Measurements from ENCODE around the gene KLRF2.
"Not testable (repeated sequence)": the region's sequence is repeated elsewhere in the genome, so short reads cannot be mapped to it uniquely, and the experiment has no call there.

KLRF2 gene

DNA sequence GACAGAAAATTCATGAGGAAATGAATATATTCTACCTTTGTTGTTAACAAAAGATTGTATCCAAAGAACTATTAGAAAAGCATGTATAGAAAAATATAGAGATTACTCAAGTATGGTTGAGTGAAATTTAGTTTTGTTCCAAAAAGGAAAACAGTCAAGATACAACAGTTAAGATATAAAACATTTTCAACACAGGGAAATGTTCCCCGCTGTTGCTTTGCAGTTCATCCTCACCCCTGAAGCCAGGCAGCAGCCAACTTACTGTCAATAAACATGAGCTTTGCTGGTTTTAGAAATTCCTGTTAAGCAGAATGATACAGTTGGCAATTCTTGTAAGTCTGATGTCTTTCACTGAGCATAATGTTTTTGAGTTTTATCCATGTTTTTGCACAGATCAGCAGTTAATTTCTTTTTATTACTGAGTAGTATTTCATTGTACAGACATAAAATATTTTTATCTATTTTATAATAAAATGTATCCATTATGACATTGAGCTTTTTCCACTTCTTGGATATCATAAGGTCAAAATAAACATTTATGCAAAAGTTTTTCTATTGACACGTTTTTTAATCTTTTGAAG lies 10.9 kb upstream of the KLRF2 start:
- Mint-ChIP-seq H3K9me3 (no peaks in the 10 kb centered on the region), H3K36me3 (ENCODE audit: low read depth) (no peaks in the 10 kb centered on the region), H3K27ac (peak overlapping the region; percentile 95), H3K4me3 (peak overlapping the region; percentile 88), H3K27me3 (no peaks in the 10 kb centered on the region), H3K4me1 (peaks cover 29% of the 10 kb centered on the region)
- DNase-seq (no peak), ATAC-seq (no peak)

- DNase-seq, result no peak
- ATAC-seq, result peak; percentile 67
- H3K27ac Mint-ChIP-seq, result no peak overlapping the region
- H3K4me3 Mint-ChIP-seq, result no peak overlapping the region
- no peaks in the 10 kb centered on the region for H3K27me3 Mint-ChIP-seq
- no peaks in the 10 kb centered on the region for H3K9me3 Mint-ChIP-seq
- no peaks in the 10 kb centered on the region for H3K36me3 Mint-ChIP-seq (ENCODE audit: low read depth)
- H3K4me1 Mint-ChIP-seq, result peaks cover 24% of the 10 kb centered on the region
These were observed 9.1 kb upstream of the KLRF2 start for GRCh38 chr12:9872162-9872561.

- no peak for ATAC-seq
- no peak overlapping the region for H3K27ac Mint-ChIP-seq
- H3K27me3 Mint-ChIP-seq, result no peaks in the 10 kb centered on the region
- peaks cover 24% of the 10 kb centered on the region for H3K4me1 Mint-ChIP-seq
- H3K4me3 Mint-ChIP-seq, result no peak overlapping the region
- DNase-seq, result no peak
- H3K9me3 Mint-ChIP-seq, result no peaks in the 10 kb centered on the region
- H3K36me3 Mint-ChIP-seq (ENCODE audit: low read depth), result no peaks in the 10 kb centered on the region
These were observed 8.5 kb upstream of the KLRF2 start for GRCh38 chr12:9872742-9873141.

GRCh38 chr12:9876120-9876519 lies 5.2 kb upstream of the KLRF2 start:
- H3K4me3 Mint-ChIP-seq; DNase-seq; H3K27me3 Mint-ChIP-seq; H3K36me3 Mint-ChIP-seq (ENCODE audit: low read depth); H3K9me3 Mint-ChIP-seq; H3K27ac Mint-ChIP-seq; ATAC-seq: not testable (repeated sequence)
- H3K4me1 Mint-ChIP-seq, result peaks cover 19% of the 10 kb centered on the region

DNA sequence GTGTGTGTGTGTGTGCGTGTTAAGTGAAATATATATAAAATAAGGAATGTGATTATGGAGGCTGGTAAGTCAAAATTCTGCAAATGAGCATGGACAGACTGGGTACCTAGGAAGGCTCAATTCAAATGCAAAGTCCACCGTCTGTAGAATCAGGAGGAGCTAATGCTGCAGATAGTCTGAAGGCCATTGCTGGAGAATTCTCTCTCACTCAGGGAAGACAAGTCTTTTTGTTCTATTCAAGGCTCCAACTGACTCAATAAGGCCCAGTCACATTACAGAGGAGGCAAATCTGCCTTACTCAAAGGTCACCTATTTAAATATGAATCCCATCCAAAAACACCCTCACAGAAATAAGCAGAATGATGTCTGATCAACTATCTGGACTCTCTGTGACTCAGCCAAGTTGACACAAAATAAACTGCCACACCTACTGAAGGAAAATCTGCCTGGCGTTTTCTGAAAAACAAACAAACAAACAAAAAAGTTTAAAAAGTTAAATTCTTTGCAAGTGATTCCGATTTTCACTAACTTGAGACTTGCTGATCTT lies 684 bp upstream of the KLRF2 start:
- H3K27ac Mint-ChIP-seq, result no peak overlapping the region
- no peaks in the 10 kb centered on the region for H3K9me3 Mint-ChIP-seq
- no peak for ATAC-seq
- H3K27me3 Mint-ChIP-seq, result no peaks in the 10 kb centered on the region
- no peak overlapping the region for H3K4me3 Mint-ChIP-seq
- peaks cover 11% of the 10 kb centered on the region for H3K4me1 Mint-ChIP-seq
- no peak for DNase-seq
- no peaks in the 10 kb centered on the region for H3K36me3 Mint-ChIP-seq (ENCODE audit: low read depth)

- Mint-ChIP-seq H3K27me3 (no peaks in the 10 kb centered on the region), H3K27ac (no peak overlapping the region), H3K9me3 (no peaks in the 10 kb centered on the region), H3K4me1 (peaks cover 11% of the 10 kb centered on the region), H3K4me3 (no peak overlapping the region), H3K36me3 (ENCODE audit: low read depth) (no peaks in the 10 kb centered on the region)
- DNase-seq (no peak), ATAC-seq (no peak)
These were observed 699 bp downstream of the KLRF2 start for GRCh38 chr12:9881988-9882387.

DNA sequence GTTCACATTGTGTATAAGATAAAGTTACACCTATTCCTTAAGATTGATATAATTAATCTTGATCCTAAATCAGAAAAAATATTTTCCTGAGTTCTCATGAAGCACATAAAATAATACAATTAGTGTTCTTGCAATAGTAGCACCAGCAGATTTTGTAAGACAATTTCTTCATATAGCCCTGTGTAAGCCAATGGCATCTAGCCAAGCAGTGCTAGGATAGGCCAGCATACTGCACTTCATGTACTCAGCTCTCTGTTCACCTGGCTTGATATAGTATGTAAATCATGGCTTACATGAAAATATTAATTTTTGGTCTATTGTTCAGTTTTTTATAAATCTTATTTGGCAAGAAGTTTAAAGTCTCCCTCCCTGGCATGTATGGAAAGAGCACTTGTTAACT lies 1.9 kb downstream of the KLRF2 start:
- Mint-ChIP-seq H3K27ac (no peak overlapping the region), H3K36me3 (ENCODE audit: low read depth) (no peaks in the 10 kb centered on the region), H3K4me3 (no peak overlapping the region), H3K27me3 (no peaks in the 10 kb centered on the region), H3K4me1 (peaks cover 11% of the 10 kb centered on the region), H3K9me3 (no peaks in the 10 kb centered on the region)
- no peak for ATAC-seq
- DNase-seq, result no peak

DNA sequence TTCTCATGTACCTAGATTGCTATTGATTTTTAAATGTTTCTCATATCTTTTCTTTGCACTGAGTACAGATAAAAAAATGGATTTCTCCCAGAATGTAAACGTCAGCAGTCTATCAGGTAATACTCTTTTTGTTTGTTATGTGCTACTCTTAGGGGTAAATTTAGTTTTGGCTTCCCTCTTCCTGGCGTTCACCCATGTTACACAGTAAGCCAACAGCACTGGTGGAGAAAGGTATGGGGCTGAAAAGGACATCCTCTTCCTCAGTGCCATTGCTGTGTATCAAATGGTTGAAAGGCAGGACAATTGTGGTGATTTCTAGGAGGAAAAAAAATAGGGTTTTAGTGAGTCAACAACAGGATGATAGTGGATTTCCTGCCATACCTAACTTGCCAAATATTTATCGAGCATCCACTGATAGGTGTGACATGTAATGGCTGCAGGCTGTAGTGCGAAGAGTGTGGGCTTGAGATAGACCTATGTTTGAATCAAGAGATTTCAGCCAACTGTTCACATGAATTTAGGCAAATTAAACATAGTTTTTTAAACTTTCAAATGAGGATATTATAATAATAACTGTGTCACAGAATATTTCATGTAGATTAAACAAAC lies 7.5 kb downstream of the KLRF2 start:
- no peaks in the 10 kb centered on the region for H3K27me3 Mint-ChIP-seq
- no peak overlapping the region for H3K27ac Mint-ChIP-seq
- ATAC-seq (no peak), DNase-seq (no peak)
- H3K4me1 Mint-ChIP-seq, result peaks cover 9% of the 10 kb centered on the region
- H3K4me3 Mint-ChIP-seq, result no peak overlapping the region
- no peaks in the 10 kb centered on the region for H3K9me3 Mint-ChIP-seq
- H3K36me3 Mint-ChIP-seq (ENCODE audit: low read depth), result no peaks in the 10 kb centered on the region

- DNase-seq (no peak), ATAC-seq (no peak)
- H3K9me3 Mint-ChIP-seq, result no peaks in the 10 kb centered on the region
- H3K4me1 Mint-ChIP-seq, result peaks cover 9% of the 10 kb centered on the region
- H3K4me3 Mint-ChIP-seq, result no peak overlapping the region
- H3K27ac Mint-ChIP-seq, result no peak overlapping the region
- no peaks in the 10 kb centered on the region for H3K36me3 Mint-ChIP-seq (ENCODE audit: low read depth)
- no peaks in the 10 kb centered on the region for H3K27me3 Mint-ChIP-seq
These were observed 14.1 kb downstream of the KLRF2 start for GRCh38 chr12:9895215-9895971.

GRCh38 chr12:9897535-9897934 lies 16.2 kb downstream of the KLRF2 start:
- Mint-ChIP-seq H3K36me3 (ENCODE audit: low read depth) (peaks cover under 1% of the 10 kb centered on the region), H3K27me3 (no peaks in the 10 kb centered on the region), H3K4me3 (no peak overlapping the region), H3K4me1 (peaks cover 9% of the 10 kb centered on the region), H3K9me3 (peaks cover 12% of the 10 kb centered on the region), H3K27ac (no peak overlapping the region)
- no peak for ATAC-seq
- DNase-seq, result no peak

GRCh38 chr12:9899209-9899608 lies 17.9 kb downstream of the KLRF2 start:
- no peak overlapping the region for H3K4me3 Mint-ChIP-seq
- DNase-seq (no peak), ATAC-seq (no peak)
- H3K36me3 Mint-ChIP-seq (ENCODE audit: low read depth), result peaks cover 4% of the 10 kb centered on the region
- H3K27me3 Mint-ChIP-seq, result no peaks in the 10 kb centered on the region
- peaks cover 9% of the 10 kb centered on the region for H3K4me1 Mint-ChIP-seq
- H3K9me3 Mint-ChIP-seq, result peaks cover 22% of the 10 kb centered on the region
- H3K27ac Mint-ChIP-seq, result no peak overlapping the region

DNA sequence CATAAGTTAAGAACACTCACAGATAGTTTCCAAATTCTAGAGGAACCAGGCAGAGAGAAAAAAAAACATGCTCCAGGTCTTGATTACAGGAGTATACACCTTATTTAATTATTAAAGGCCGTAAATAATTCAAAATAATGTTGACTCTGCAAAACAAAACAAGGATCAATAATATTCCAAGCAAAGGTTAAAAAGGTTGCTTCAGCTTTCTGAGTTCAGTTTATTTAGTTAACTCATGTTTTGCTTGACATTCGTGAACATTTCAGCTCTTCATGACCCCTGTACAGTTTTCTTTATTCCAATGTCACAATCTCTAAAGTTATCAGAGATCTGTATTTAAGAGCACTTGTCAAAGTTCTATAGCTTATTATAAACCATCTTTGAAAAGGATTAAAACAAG lies 19.6 kb downstream of the KLRF2 start:
- Mint-ChIP-seq H3K36me3 (ENCODE audit: low read depth) (peaks cover 4% of the 10 kb centered on the region), H3K4me1 (peaks cover 12% of the 10 kb centered on the region), H3K9me3 (peaks cover 22% of the 10 kb centered on the region), H3K27me3 (no peaks in the 10 kb centered on the region), H3K27ac (no peak overlapping the region), H3K4me3 (no peak overlapping the region)
- ATAC-seq, result no peak
- no peak for DNase-seq

- H3K9me3 Mint-ChIP-seq, result peaks cover 22% of the 10 kb centered on the region
- no peak for ATAC-seq
- no peak for DNase-seq
- peaks cover 25% of the 10 kb centered on the region for H3K4me1 Mint-ChIP-seq
- no peaks in the 10 kb centered on the region for H3K27me3 Mint-ChIP-seq
- H3K27ac Mint-ChIP-seq, result no peak overlapping the region
- peaks cover 4% of the 10 kb centered on the region for H3K36me3 Mint-ChIP-seq (ENCODE audit: low read depth)
- H3K4me3 Mint-ChIP-seq, result no peak overlapping the region
These were observed 21.4 kb downstream of the KLRF2 start for GRCh38 chr12:9902539-9903228.

DNA sequence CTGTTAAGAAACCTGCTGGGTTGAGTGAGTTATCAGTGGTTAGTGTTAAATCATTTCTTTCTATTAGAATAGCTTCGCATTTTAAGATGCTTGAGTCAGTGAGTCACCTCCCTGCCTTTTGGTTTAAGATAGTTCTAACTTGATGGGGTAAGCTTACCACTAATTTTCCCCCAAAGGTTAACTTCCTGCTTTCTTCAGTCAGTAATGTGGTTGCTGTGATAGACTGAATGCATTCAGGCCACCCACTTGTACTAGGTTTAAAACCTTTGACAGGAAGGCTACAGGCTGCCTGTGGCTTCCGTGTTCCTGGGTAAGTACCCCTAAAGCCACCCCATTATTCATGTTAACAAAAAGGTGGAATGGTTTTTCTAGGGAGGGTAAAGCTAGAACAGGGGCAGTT lies 25.6 kb downstream of the KLRF2 start:
- H3K27ac Mint-ChIP-seq, result no peak overlapping the region
- peaks cover 37% of the 10 kb centered on the region for H3K9me3 Mint-ChIP-seq
- H3K36me3 Mint-ChIP-seq (ENCODE audit: low read depth), result peaks cover 21% of the 10 kb centered on the region

More for the DNA sequence above, 25.6 kb downstream of the KLRF2 start:
- ATAC-seq (peak; percentile 99), DNase-seq (peak; percentile 26)
- Mint-ChIP-seq H3K4me3 (no peak overlapping the region), H3K27me3 (no peaks in the 10 kb centered on the region), H3K4me1 (peaks cover 26% of the 10 kb centered on the region)

Data from activated naive CD8-positive, alpha-beta T cell treated with anti-CD3 and anti-CD28 coated beads, Interleukin-2, amount 50 U/mL, for 24 hours (primary cell).